Calu3 (cell line): ENCODE data around the gene ETS1. TPM values are rescaled to one million over a fixed set of nuclear protein-coding genes. Genes with fewer than 3 reads are reported as not detected.

ENCODE experiments used
- BruUV-seq: library from RNA; stranded (reverse); fragments of 400-500 nt; replicated peaks from 2 replicates; lab custom pipeline; 2021; lab: Mats Ljungman, UMichigan
- CTCF ChIA-PET: fragments of 300-600 bp; sonication (Branson Sonifier 250); formaldehyde crosslinking; loops from one replicate; lab custom pipeline; 2022; ENCODE audit warnings: antibody characterized with exemption; lab: Charles Lee
- DNase-seq: peaks from one replicate; pipeline ENCODE4 v3.0.0; 2022
- H3K27ac Mint-ChIP-seq: one replicate; pipeline ENCODE4 v1.8.0; 2022; ENCODE audit warnings: mixed read lengths; ENCODE audit not compliant: unreplicated experiment
- H3K27me3 Mint-ChIP-seq: one replicate; pipeline ENCODE4 v1.8.0; 2022; ENCODE audit warnings: mixed read lengths; ENCODE audit not compliant: unreplicated experiment
- H3K36me3 Mint-ChIP-seq: one replicate; pipeline ENCODE4 v1.8.0; 2022; ENCODE audit warnings: mild to moderate bottlenecking, moderate library complexity, mixed read lengths; ENCODE audit not compliant: insufficient read depth, unreplicated experiment
- H3K4me1 Mint-ChIP-seq: one replicate; pipeline ENCODE4 v1.8.0; 2022; ENCODE audit warnings: mild to moderate bottlenecking, low read depth, mixed read lengths; ENCODE audit not compliant: unreplicated experiment
- H3K4me3 Mint-ChIP-seq: one replicate; pipeline ENCODE4 v1.8.0; 2022; ENCODE audit warnings: mild to moderate bottlenecking, low read depth, moderate library complexity, mixed read lengths; ENCODE audit not compliant: unreplicated experiment
- H3K9me3 Mint-ChIP-seq: one replicate; pipeline ENCODE4 v1.8.0; 2022; ENCODE audit warnings: low read depth, mixed read lengths; ENCODE audit not compliant: unreplicated experiment
- CTCF ChIP-seq: fragments of 200-600 bp; IDR thresholded peaks from one replicate; pipeline ENCODE4 v1.8.0; 2022; ENCODE audit warnings: antibody characterized with exemption; ENCODE audit not compliant: unreplicated experiment
- intact Hi-C: fragments of 100-400 bp; cut with micrococcal nuclease; formaldehyde crosslinking; loops from one replicate; pipeline ENCODE4 v1.10.0; 2022; ENCODE audit not compliant: unreplicated experiment
- total RNA-seq: library from RNA; stranded (reverse); gene quantifications from 2 replicates; pipeline ENCODE4 v1.2.3, GENCODE V29; 2022

Gene ETS1
- total RNA-seq, 1 experiment from 2014 or later = 38.4 TPM

GRCh38 chr11:128607819-128608218 is 20.5 kb upstream of the ETS1 start:
- intact Hi-C loops = no loop called here
- H3K9me3 Mint-ChIP-seq = no peaks in the 10 kb centered on the region
- CTCF ChIA-PET = interaction anchor here (0.6 kb wide), 1 partner anchor 38 kb away, joined by 3 read pairs; no protein-coding TSS in a partner anchor
- H3K36me3 Mint-ChIP-seq = no peaks in the 10 kb centered on the region
- H3K27ac Mint-ChIP-seq = no peak overlapping the region
- no TSS peak for BruUV-seq
- H3K27me3 Mint-ChIP-seq = no peaks in the 10 kb centered on the region
- no peaks in the 10 kb centered on the region for H3K4me1 Mint-ChIP-seq
- DNase-seq = no peak
- TF ChIP-seq CTCF = no peak
- no peak overlapping the region for H3K4me3 Mint-ChIP-seq

- intact Hi-C loops = no loop called here
- BruUV-seq = no TSS peak
- H3K9me3 Mint-ChIP-seq = peaks cover 2% of the 10 kb centered on the region
- H3K36me3 Mint-ChIP-seq = no peaks in the 10 kb centered on the region
- DNase-seq = no peak
- H3K27ac Mint-ChIP-seq = no peak overlapping the region
- no peaks in the 10 kb centered on the region for H3K4me1 Mint-ChIP-seq
- TF ChIP-seq CTCF = no peak
- H3K4me3 Mint-ChIP-seq = no peak overlapping the region
- CTCF ChIA-PET = no interaction called here
- H3K27me3 Mint-ChIP-seq = no peaks in the 10 kb centered on the region
Measured at GRCh38 chr11:128604723-128605122, 17.4 kb upstream of the ETS1 start.

- no TSS peak for BruUV-seq
- DNase-seq = no peak
- Mint-ChIP-seq H3K9me3 (peaks cover 2% of the 10 kb centered on the region), H3K27ac (no peak overlapping the region), H3K4me1 (no peaks in the 10 kb centered on the region), H3K4me3 (no peak overlapping the region), H3K36me3 (no peaks in the 10 kb centered on the region), H3K27me3 (no peaks in the 10 kb centered on the region)
- CTCF ChIA-PET = no interaction called here
- no peak for TF ChIP-seq CTCF
- intact Hi-C loops = no loop called here
Measured at GRCh38 chr11:128603752-128604414, 16.5 kb upstream of the ETS1 start.

GRCh38 chr11:128603003-128603696 is 15.8 kb upstream of the ETS1 start:
- BruUV-seq = no TSS peak

More at GRCh38 chr11:128603003-128603696, 15.8 kb upstream of the ETS1 start:
- DNase-seq = no peak
- no peaks in the 10 kb centered on the region for H3K27me3 Mint-ChIP-seq
- H3K27ac Mint-ChIP-seq = no peak overlapping the region
- no peaks in the 10 kb centered on the region for H3K4me1 Mint-ChIP-seq
- no peak for TF ChIP-seq CTCF
- intact Hi-C loops = no loop called here
- peaks cover 2% of the 10 kb centered on the region for H3K9me3 Mint-ChIP-seq
- no peak overlapping the region for H3K4me3 Mint-ChIP-seq
- H3K36me3 Mint-ChIP-seq = no peaks in the 10 kb centered on the region
- CTCF ChIA-PET = no interaction called here
